ENCODE measurements around the gene PPIP5K1.

- TF ChIP-seq CTCF (IDR thresholded peaks at IDR 0.05 in 2 of 3, conservative IDR thresholded peaks at IDR 0.05 in 1 of 3; ENCODE audit: borderline replicate concordance in 1 of 3, insufficient read depth in 1 of 3, low read depth in 2 of 3, low read length in 2 of 3) (no peak), ZNF274 (IDR thresholded peaks at IDR 0.05; ENCODE audit: low read depth, low read length) (no peak), YY1 (IDR thresholded peaks at IDR 0.05; ENCODE audit: extremely low read depth, insufficient replicate concordance, low read depth, low read length) (peak; percentile 83), POLR2A (IDR thresholded peaks at IDR 0.05; ENCODE audit: borderline replicate concordance, extremely low read depth, insufficient read depth, insufficient read length) (peak; percentile 8), EZH2phosphoT487 (IDR thresholded peaks at IDR 0.05; ENCODE audit: borderline replicate concordance) (no peak), REST (IDR thresholded peaks at IDR 0.05; ENCODE audit: low read depth) (no peak), SRF (IDR thresholded peaks at IDR 0.05; ENCODE audit: low read depth) (no peak)
Observed at GRCh38 chr15:43492673-43493601, 97.1 kb downstream of the PPIP5K1 start, which contains the start of gene TP53BP1.
